Measurements from ENCODE around the gene IL34. TPM values are rescaled to one million over a fixed set of nuclear protein-coding genes. Genes with fewer than 3 reads are reported as not detected.

The IL34 gene
- total and polyA plus RNA-seq, 2 of the 13 experiments (the other 11 are each of a cell fraction or from before 2014, with no cell fraction given), result 1.2 to 1.3 TPM

DNA sequence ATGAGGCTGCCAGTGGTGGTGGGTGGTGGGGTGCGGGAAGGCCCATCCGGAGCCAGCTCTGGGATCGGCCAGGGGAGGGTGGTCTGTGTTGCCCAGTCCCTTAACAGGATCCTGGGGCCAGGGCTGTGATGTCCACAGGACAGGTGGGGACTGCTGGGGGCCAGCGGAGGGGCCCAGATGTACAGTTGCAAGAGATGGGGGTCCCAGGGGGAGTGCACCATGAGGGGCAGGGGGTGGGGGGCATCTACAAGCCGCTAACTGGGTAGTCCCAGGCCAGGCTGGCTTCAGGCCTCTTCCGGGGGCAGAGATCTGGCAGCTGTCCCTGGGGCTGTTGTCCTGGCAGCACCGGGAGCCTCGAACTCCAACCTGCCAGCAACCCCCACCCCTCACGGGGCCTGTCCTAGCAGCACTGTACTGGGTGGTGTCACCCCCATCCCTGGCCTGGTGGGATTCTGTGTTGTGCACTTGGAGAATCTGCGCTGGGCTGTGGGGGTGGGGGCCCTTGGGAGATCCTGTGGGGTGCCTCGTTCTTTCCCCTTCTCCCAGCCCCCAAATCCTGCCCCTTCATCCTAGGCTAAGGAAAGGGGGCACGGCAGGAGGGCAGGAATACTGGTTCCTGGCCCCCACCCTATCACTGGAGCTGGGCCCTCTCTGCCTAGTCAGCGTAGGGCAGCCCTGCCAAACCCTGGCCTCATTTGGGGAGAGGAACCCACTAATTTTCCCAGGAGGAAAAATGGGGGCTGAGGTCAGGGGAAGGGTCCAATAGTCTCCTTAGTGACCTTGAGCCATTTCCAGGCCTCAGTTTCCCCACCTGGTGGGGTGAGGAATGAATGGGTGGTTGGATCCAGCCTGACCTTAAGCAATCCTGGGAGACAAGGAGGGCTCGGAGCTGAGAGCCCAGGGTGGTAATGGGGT, 38.0 kb downstream of the IL34 start (continued):
- TF ChIP-seq HOXD1 (CRISPR knock-in tag; IDR thresholded peaks at IDR 0.05) (no peak), ZNF678 (CRISPR knock-in tag; IDR thresholded peaks at IDR 0.05) (no peak), GATAD1 (CRISPR knock-in tag; IDR thresholded peaks at IDR 0.05) (no peak), ZFP36 (IDR thresholded peaks at IDR 0.05; ENCODE audit: borderline replicate concordance, low read depth, low read length, partially characterized antibody) (no peak), SMC3 (IDR thresholded peaks at IDR 0.05; ENCODE audit: low read length) (no peak), JDP2 (CRISPR knock-in tag; IDR thresholded peaks at IDR 0.05; ENCODE audit: borderline replicate concordance) (no peak), SNAI1 (CRISPR knock-in tag; IDR thresholded peaks at IDR 0.05; ENCODE audit: borderline replicate concordance) (peak; percentile 70; the same call in 1 of the 2 replicates), EZH2 (conservative IDR thresholded peaks at IDR 0.05; ENCODE audit: low read depth, low read length) (no peak), KLF16 (CRISPR knock-in tag; IDR thresholded peaks at IDR 0.05) (no peak), ZNF777 (CRISPR knock-in tag; IDR thresholded peaks at IDR 0.05) (no peak), SMARCE1 (IDR thresholded peaks at IDR 0.05; ENCODE audit: borderline replicate concordance) (no peak), KDM2A (CRISPR knock-in tag; IDR thresholded peaks at IDR 0.05; ENCODE audit: borderline replicate concordance, low read depth) (no peak), SRSF4 (IDR thresholded peaks at IDR 0.05; ENCODE audit: low read depth, low read length, poor library complexity, severe bottlenecking) (no peak), TRIM24 (CRISPR knock-in tag; IDR thresholded peaks at IDR 0.05) (no peak), ZNF567 (CRISPR knock-in tag; IDR thresholded peaks at IDR 0.05; ENCODE audit: borderline replicate concordance) (no peak)
- TF ChIP-seq, protein P1, sequence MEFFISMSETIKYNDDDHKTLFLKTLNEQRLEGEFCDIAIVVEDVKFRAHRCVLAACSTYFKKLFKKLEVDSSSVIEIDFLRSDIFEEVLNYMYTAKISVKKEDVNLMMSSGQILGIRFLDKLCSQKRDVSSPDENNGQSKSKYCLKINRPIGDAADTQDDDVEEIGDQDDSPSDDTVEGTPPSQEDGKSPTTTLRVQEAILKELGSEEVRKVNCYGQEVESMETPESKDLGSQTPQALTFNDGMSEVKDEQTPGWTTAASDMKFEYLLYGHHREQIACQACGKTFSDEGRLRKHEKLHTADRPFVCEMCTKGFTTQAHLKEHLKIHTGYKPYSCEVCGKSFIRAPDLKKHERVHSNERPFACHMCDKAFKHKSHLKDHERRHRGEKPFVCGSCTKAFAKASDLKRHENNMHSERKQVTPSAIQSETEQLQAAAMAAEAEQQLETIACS (CRISPR knock-in tag; IDR thresholded peaks at IDR 0.05), result no peak
- TF ChIP-seq, protein P2, sequence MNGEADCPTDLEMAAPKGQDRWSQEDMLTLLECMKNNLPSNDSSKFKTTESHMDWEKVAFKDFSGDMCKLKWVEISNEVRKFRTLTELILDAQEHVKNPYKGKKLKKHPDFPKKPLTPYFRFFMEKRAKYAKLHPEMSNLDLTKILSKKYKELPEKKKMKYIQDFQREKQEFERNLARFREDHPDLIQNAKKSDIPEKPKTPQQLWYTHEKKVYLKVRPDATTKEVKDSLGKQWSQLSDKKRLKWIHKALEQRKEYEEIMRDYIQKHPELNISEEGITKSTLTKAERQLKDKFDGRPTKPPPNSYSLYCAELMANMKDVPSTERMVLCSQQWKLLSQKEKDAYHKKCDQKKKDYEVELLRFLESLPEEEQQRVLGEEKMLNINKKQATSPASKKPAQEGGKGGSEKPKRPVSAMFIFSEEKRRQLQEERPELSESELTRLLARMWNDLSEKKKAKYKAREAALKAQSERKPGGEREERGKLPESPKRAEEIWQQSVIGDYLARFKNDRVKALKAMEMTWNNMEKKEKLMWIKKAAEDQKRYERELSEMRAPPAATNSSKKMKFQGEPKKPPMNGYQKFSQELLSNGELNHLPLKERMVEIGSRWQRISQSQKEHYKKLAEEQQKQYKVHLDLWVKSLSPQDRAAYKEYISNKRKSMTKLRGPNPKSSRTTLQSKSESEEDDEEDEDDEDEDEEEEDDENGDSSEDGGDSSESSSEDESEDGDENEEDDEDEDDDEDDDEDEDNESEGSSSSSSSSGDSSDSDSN (CRISPR knock-in tag; IDR thresholded peaks at IDR 0.05), result no peak
- TF ChIP-seq, protein P3, sequence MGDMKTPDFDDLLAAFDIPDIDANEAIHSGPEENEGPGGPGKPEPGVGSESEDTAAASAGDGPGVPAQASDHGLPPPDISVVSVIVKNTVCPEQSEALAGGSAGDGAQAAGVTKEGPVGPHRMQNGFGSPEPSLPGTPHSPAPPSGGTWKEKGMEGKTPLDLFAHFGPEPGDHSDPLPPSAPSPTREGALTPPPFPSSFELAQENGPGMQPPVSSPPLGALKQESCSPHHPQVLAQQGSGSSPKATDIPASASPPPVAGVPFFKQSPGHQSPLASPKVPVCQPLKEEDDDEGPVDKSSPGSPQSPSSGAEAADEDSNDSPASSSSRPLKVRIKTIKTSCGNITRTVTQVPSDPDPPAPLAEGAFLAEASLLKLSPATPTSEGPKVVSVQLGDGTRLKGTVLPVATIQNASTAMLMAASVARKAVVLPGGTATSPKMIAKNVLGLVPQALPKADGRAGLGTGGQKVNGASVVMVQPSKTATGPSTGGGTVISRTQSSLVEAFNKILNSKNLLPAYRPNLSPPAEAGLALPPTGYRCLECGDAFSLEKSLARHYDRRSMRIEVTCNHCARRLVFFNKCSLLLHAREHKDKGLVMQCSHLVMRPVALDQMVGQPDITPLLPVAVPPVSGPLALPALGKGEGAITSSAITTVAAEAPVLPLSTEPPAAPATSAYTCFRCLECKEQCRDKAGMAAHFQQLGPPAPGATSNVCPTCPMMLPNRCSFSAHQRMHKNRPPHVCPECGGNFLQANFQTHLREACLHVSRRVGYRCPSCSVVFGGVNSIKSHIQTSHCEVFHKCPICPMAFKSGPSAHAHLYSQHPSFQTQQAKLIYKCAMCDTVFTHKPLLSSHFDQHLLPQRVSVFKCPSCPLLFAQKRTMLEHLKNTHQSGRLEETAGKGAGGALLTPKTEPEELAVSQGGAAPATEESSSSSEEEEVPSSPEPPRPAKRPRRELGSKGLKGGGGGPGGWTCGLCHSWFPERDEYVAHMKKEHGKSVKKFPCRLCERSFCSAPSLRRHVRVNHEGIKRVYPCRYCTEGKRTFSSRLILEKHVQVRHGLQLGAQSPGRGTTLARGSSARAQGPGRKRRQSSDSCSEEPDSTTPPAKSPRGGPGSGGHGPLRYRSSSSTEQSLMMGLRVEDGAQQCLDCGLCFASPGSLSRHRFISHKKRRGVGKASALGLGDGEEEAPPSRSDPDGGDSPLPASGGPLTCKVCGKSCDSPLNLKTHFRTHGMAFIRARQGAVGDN (CRISPR knock-in tag; IDR thresholded peaks at IDR 0.05), result no peak; the same call in 1 of the 2 replicates
- TF ChIP-seq, protein P4, sequence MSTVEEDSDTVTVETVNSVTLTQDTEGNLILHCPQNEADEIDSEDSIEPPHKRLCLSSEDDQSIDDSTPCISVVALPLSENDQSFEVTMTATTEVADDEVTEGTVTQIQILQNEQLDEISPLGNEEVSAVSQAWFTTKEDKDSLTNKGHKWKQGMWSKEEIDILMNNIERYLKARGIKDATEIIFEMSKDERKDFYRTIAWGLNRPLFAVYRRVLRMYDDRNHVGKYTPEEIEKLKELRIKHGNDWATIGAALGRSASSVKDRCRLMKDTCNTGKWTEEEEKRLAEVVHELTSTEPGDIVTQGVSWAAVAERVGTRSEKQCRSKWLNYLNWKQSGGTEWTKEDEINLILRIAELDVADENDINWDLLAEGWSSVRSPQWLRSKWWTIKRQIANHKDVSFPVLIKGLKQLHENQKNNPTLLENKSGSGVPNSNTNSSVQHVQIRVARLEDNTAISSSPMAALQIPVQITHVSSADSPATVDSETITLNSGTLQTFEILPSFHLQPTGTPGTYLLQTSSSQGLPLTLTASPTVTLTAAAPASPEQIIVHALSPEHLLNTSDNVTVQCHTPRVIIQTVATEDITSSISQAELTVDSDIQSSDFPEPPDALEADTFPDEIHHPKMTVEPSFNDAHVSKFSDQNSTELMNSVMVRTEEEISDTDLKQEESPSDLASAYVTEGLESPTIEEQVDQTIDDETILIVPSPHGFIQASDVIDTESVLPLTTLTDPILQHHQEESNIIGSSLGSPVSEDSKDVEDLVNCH (CRISPR knock-in tag; IDR thresholded peaks at IDR 0.05), result no peak
